ENCODE results near the gene CPZ. TPM values are rescaled to one million over a fixed set of nuclear protein-coding genes. Genes with fewer than 3 reads are reported as not detected.

CPZ gene
- total and polyA plus RNA-seq, 2 experiments from 2014 or later = 24.6 to 37.3 TPM

- Histone ChIP-seq H3K4me3 (no peak overlapping the region), H3K79me2 (replicated peaks; ENCODE audit: insufficient read depth) (peaks cover 12% of the 10 kb centered on the region), H3K9me2 (ENCODE audit: insufficient read depth) (no peaks in the 10 kb centered on the region), H4K20me1 (replicated peaks; ENCODE audit: insufficient read depth) (peaks cover 8% of the 10 kb centered on the region; the same call in 1 of the 2 replicates), H3K4me2 (no peak overlapping the region), H3K27ac (ENCODE audit: low read depth) (no peak overlapping the region; the same call in 1 of the 2 replicates), H2AFZ (no peak overlapping the region), H3K27me3 (ENCODE audit: insufficient read depth) (no peaks in the 10 kb centered on the region), H3F3A (replicated peaks; ENCODE audit: low read depth) (no peaks in the 10 kb centered on the region), H3K4me1 (ENCODE audit: insufficient read depth) (peaks cover 7% of the 10 kb centered on the region; the same call in 1 of the 2 replicates), H3K36me3 (ENCODE audit: insufficient read depth) (no peaks in the 10 kb centered on the region)
- no peak overlapping the region for H3K4me3 Mint-ChIP-seq
- no peak for ATAC-seq
- H3K9me3 Mint-ChIP-seq = no peaks in the 10 kb centered on the region
- DNase-seq (ENCODE audit: low spot score) = no peak
- H3K4me1 Mint-ChIP-seq = peaks cover 10% of the 10 kb centered on the region
- peaks cover 4% of the 10 kb centered on the region for H3K27me3 Mint-ChIP-seq (ENCODE audit: insufficient read depth, low read depth, poor library complexity)
- no peak overlapping the region for H3K27ac Mint-ChIP-seq
- H3K36me3 Mint-ChIP-seq (ENCODE audit: low read depth) = peaks cover 6% of the 10 kb centered on the region
- TF ChIP-seq REST (IDR thresholded peaks at IDR 0.05; ENCODE audit: unreplicated experiment) = no peak
- no peak for TF ChIP-seq EZH2phosphoT487 (IDR thresholded peaks at IDR 0.05; ENCODE audit: unreplicated experiment)
- no peak for TF ChIP-seq ZNF114 (CRISPR knock-in tag; IDR thresholded peaks at IDR 0.05)
- no peak for TF ChIP-seq ETS1 (IDR thresholded peaks at IDR 0.05)
- no peak for TF ChIP-seq POLR2AphosphoS5 (IDR thresholded peaks at IDR 0.05; ENCODE audit: low read depth)
- no peak for TF ChIP-seq CTCF (conservative IDR thresholded peaks at IDR 0.05; ENCODE audit: low read depth in 2 of 2)
- TF ChIP-seq ZNF331 (CRISPR knock-in tag; IDR thresholded peaks at IDR 0.05; ENCODE audit: low read depth) = no peak
- TF ChIP-seq CREB1 (CRISPR knock-in tag; IDR thresholded peaks at IDR 0.05; ENCODE audit: low read depth) = no peak
- no peak for TF ChIP-seq STAT1 (IDR thresholded peaks at IDR 0.05; ENCODE audit: unreplicated experiment)
- no peak for TF ChIP-seq NANOG (IDR thresholded peaks at IDR 0.05; ENCODE audit: borderline replicate concordance)
- no peak for TF ChIP-seq EZH2 (IDR thresholded peaks at IDR 0.05; ENCODE audit: low read depth, unreplicated experiment)
Measured at GRCh38 chr4:8598391-8599090, 6.0 kb downstream of the CPZ start.

Measured in GM23338 (cell line).